Hematopoietic multipotent progenitor cell (in vitro differentiated cells): Measurements from ENCODE around the gene TMEM165. TPM values are rescaled to one million over a fixed set of nuclear protein-coding genes. Genes with fewer than 3 reads are reported as not detected.

Experiments used
- DNase-seq, 3 donors: peaks; one replicate each; pipeline ENCODE4 v3.0.0-alpha.2; 2011 to 2015; ENCODE audit warnings: low read depth in 2 of 3, low spot score in 2 of 3
- small RNA-seq: library from RNA; depleted of rRNA; stranded (forward); fragments of <200 nt; gene quantifications from one replicate; pipeline ENCODE3, GENCODE V24; 2012
- total RNA-seq: library from RNA; depleted of rRNA; stranded (reverse); fragments of >200 nt; gene quantifications from one replicate; pipeline ENCODE4 v1.2.3, GENCODE V29; 2012

The TMEM165 gene
- total RNA-seq, 1 donor, result 53.6 TPM

GRCh38 chr4:55447108-55447708, 51.5 kb downstream of the TMEM165 start:
- DNase-seq, result no peak

DNA sequence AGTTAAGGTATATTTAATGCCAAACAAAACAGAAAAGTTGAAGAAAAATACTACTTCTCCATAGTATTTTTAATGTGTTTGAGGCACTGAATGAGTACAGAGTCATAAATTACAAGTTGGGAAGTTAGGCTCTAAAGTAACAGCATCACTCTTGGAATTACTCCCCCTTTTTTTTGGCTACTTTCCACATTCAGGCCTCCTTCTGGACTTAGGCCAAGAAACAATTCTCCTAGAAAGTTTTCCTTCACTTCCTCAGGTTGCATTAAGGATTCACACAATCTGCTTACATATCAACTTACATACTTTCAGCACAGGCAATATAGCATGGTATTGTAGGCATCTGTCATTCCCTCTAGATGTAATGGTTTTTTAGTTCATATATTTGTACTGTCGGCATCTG, 52.1 kb downstream of the TMEM165 start:
- DNase-seq, result no peak

GRCh38 chr4:55450566-55450965, 54.8 kb downstream of the TMEM165 start:
- DNase-seq, result no peak

DNA sequence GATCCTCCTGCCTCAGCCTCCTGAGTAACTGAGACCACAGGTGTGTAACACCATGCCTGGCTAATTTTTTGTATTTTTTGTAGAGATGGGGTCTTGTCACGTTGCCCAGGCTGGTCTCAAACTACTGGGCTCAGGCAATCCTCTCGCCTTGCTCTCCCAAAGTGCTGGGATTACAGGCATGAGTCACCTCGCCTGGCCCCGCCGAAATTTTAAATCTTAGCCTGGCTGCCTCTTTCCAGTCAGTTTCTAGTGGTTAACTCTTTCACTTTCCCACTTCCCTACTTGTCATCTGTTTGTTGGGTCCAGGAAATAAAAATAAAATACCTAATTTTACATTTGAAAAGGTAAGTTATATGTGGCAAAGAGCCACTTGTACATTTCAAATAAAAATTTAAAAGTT, 62.4 kb downstream of the TMEM165 start:
- DNase-seq, result no peak

GRCh38 chr4:55458611-55459010, 62.9 kb downstream of the TMEM165 start:
- no peak for DNase-seq

DNA sequence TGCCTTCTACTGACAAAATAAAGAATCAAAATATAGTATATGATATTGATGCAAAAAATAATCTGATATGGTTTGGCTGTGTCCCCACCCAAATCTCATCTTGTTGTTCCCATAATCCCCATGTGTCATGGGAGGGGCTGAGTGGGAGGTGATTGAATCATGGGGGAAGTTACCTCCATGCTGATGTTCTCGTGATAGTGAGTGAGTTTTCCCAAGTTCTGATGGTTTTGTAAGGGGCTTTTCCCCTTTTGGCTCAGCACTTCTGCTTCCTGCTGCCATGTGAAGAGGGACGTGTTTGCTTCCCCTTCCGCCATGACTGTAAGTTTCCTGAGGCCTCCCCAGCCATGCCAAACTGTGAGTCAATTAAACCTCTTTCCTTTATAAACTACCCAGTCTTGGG, 70.2 kb downstream of the TMEM165 start:
- DNase-seq, result no peak

DNA sequence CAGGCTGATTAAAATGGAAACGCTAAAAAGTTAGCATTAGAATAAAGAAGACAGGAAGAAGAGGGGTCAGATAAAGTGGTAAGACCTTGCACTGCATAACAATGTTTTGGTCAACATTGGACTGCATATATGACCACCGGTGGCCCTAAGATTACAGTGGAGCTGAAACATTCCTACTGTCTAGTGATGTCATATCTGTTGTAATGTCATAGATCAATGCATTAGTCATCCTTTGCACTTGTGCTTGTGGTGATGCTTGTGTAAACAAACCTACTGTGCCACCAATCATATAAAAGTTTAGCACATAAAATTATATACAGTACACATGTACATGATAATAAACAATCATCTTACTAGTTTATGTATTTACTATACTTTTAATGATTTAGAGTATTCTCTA, 73.0 kb downstream of the TMEM165 start:
- no peak for DNase-seq

GRCh38 chr4:55469979-55470378, 74.2 kb downstream of the TMEM165 start:
- DNase-seq, result no peak

Small RNA genes within 50 kb of the gene (small RNA-seq; reads per million reads assigned to genes)
- not detected for gene RF00019

Other genes starting within 250 kb of the TMEM165 start
- 20.5 TPM for gene SRD5A3, start 49.7 kb upstream of the TMEM165 start, total RNA-seq
- 6.2 TPM for gene CLOCK, start 151.0 kb downstream of the TMEM165 start, total RNA-seq
- gene PDCL2, start 196.3 kb downstream of the TMEM165 start, total RNA-seq, result not detected
- gene NMU, start 240.3 kb downstream of the TMEM165 start, total RNA-seq, result 1.1 TPM